ENCODE results near the gene DPT.
"Not testable (repeated sequence)": the region's sequence is repeated elsewhere in the genome, so short reads cannot be mapped to it uniquely, and the experiment has no call there.

The DPT gene

DNA sequence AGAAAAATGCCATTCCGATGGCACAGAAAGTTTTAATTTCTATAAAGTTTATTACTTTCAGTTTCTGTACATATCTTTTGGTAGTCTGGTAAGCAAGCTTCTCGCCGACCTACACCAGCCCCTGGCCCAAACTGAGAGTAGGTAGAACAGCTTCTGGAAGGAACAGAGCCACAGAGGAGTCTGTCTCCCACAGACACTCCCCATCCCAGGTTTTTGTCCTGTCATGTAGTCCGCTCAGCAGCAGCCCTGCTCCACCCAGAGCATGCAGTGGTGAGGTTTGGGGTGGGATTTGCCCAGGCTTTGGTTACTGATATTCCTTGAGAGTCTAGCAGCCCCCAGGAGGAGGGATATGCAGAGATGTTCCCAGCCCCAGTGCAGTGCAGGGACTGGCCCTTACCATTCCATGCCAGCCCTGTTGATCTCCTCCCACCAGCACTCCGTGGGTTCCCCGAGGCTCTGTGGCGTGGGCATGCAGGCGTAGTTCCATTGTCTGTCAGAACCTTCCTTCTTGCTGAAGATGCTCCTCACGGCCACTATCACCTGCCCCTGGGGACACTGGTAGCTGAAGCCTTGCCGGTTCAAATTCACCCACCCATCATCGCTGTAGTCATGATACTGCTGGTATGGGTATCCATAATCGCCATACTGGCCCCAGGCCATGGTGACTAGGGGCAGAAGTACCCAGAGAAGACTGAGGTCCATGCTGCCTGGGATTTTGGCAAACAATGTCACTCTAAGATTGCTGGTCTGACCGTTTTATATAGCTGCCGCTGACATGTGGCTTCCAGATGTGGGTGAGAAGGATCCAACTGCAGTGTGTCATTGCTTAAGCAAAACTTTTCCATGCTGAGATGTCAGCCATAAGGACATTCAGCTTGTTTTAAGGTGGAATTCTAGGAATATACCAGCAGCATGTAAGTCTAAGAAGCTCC, at the start of gene DPT:
Gene DPT, minus strand, starts transcription at position 734 of the 932 bp plus-strand sequence. Its CDS starts 32 bp downstream, at position 702.
- no peak for DNase-seq (ENCODE audit: low read depth, low spot score)
- no peak within 1 kb of the TSS for H3K27ac ChIP-seq

DNA sequence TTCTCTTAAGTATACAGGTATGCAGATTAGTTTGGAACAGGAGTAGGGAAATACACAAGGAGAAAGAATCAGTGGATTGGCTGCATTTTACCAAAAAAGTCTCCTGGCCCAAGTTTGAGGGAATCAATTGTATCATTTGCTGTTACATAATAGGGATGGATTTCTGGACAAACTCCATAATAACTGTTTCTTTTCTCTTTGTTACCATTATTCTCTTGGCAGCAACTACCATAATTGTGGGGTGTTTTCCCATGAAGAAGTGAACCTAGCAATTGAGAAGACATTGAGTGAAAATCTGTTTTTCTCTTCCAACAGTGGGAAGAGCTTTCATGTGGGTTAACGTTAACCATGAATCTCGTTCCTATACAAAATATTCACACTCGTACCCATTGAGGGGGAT, 46.4 kb upstream of the DPT start:
- H3K27ac ChIP-seq, result no peak overlapping the region
- no peak for DNase-seq (ENCODE audit: low read depth, low spot score)

DNA sequence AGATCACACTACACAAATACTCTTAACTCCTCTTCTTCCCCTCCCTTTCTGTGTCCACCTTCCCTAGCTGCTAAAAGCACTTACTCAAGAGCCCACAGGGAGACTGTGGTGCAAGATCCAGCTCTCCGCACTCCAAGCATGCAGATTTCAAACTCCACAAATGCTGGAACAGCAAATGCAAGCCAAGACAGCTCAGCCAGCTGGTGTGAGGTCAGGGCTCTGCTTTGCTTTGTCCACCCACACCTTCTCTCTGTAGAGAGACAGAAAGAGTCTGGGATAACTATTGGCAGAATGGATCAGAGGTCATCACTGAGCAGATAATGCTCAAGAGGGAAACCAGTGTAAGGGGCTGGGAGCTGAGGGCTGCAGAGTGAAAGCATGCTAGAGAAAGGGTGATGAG, 45.2 kb upstream of the DPT start:
- H3K27ac ChIP-seq, result no peak overlapping the region
- no peak for DNase-seq (ENCODE audit: low read depth, low spot score)

DNA sequence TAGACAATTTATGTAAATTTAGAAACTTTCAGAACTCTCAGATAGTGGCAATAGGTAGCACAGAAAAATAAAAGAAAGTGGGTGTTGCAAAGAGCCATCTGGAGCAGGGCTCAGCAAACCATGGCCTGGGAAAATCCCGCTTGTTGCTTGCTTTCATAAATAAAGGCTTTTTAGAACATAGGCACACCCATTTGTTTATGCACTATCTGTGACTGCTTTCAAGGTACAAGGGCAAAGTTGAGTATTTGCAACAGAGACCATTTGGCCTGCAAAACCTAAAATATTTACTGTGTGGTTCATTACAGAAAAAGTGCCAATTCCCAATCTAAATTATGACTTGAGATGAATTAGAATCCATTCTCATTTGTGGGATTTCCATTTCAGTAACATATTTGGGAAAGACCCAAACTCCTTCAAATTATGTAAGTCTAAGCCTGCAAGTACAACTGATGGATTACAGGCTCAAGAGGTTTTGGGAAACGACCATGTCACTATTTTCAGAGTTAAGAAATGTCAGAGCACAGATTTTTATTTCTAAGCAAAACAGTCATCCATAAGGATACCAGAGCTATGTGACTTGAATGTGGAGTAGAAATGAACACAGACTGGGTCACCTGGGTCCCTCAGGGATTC, 43.5 kb upstream of the DPT start:
- H3K27ac ChIP-seq, result no peak overlapping the region
- no peak for DNase-seq (ENCODE audit: low read depth, low spot score)

DNA sequence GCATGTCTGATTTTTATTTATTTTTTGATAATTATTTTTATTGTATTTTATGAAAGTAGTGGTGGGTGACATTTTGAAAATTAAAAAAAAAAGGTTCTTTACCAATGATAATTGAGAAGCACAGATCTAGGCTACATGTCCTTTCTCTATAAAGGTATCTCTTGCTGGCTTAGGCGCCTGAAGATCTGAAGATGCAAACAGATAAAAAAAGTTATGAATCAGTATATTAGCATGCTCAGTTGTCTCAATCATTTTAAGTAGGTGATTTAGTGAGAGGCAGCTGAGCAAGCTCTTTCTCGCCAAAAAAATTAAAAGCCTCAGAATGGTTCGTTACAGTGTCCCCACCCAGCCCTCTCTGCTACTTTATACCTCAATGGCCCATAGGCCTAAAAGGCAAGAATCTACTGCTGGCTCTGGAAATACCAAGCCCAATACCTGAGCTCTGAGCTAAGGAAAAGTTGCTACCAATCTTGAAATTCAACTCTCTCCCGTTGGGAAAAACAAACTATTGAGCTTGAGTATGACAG, 42.2 kb upstream of the DPT start:
- DNase-seq (ENCODE audit: low read depth, low spot score), result no peak
- H3K27ac ChIP-seq, result no peak overlapping the region

- H3K27ac ChIP-seq; DNase-seq (ENCODE audit: low read depth, low spot score): not testable (repeated sequence)
These were observed 40.9 kb upstream of the DPT start for GRCh38 chr1:168769893-168770292.

DNA sequence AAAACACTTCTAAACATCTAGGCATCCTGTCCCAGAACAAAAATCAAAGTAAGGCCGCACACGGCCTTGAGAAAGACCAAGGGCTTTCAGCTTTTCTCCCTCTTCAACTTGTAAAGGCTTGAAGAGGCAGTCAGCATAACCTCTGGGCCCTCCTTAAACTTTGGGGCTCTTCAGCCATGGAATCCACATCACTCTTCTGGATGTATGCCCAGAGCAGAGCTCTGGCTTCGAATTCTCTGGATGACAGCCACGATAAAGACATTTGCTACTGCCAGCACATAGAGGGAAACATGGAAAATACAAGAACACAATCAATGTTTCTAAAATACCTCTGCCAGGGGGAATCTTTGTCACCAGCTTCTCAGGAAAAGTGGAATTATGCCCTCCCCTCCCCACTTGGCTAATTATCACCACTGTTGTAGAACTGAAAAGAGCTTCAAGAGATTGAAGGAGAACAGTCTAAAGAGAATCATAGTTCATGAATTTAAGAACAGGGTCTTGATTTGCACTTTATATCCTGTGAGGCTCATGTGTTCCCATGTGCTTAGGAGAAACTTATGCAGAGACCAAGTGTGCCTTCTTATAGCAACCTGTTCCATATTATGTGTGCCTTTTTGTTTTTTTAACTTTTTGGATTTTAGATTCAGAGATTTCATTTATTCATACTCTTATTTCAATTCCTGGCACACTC, 39.0 kb upstream of the DPT start:
- no peak for DNase-seq (ENCODE audit: low read depth, low spot score)
- no peak overlapping the region for H3K27ac ChIP-seq

GRCh38 chr1:168766568-168766967, 37.6 kb upstream of the DPT start:
- no peak for DNase-seq (ENCODE audit: low read depth, low spot score)
- no peak overlapping the region for H3K27ac ChIP-seq

- H3K27ac ChIP-seq, result peak overlapping the region; percentile 45
- peak; percentile 74 for DNase-seq (ENCODE audit: low read depth, low spot score)
These were observed 34.0 kb upstream of the DPT start for GRCh38 chr1:168763031-168763430.

- H3K27ac ChIP-seq, result peak overlapping the region; percentile 45
- no peak for DNase-seq (ENCODE audit: low read depth, low spot score)
These were observed 33.5 kb upstream of the DPT start for GRCh38 chr1:168762473-168762872.

GRCh38 chr1:168760781-168761180, 31.8 kb upstream of the DPT start:
- no peak for DNase-seq (ENCODE audit: low read depth, low spot score)
- no peak overlapping the region for H3K27ac ChIP-seq

DNA sequence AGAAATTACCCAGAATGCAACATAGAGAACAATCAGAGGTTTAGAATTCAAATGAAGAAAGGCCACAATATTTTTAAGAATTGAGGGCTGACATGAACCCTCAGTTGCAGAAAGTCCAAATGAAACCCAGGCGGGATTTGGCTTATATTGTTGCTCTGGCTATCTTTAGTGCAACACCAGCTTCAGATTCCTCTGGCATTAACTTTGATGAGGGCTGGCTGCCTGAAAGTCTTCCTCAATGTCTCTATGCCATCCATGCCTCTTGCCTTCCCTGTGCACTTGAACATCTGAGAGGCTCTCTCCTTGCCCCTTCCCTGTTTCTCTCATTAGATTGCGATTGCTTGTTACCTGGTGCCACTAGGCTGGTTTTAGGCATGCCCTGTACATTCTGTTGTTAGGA, 31.2 kb upstream of the DPT start:
- DNase-seq (ENCODE audit: low read depth, low spot score), result no peak
- H3K27ac ChIP-seq, result no peak overlapping the region

DNA sequence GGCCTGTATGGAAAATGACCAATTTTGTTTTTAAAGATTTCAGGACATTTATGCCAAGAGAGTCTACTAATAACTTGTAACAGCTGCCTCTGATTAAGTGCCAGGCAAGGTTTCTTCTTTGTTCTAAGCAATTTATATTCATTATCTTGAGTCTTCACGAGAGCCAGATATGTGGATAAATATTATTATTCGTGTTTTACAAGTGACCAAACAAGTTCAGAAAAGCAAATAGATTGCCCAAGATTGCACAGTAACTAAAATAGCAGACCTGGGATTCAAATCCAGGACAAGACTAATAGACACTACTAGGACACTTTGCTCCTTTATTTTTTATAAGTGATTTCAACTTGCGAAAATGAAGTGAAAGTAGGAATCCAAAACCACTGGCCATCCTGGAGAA, 30.1 kb upstream of the DPT start:
- no peak overlapping the region for H3K27ac ChIP-seq
- no peak for DNase-seq (ENCODE audit: low read depth, low spot score)

GRCh38 chr1:168758503-168758902, 29.5 kb upstream of the DPT start:
- no peak for DNase-seq (ENCODE audit: low read depth, low spot score)
- H3K27ac ChIP-seq, result no peak overlapping the region

DNA sequence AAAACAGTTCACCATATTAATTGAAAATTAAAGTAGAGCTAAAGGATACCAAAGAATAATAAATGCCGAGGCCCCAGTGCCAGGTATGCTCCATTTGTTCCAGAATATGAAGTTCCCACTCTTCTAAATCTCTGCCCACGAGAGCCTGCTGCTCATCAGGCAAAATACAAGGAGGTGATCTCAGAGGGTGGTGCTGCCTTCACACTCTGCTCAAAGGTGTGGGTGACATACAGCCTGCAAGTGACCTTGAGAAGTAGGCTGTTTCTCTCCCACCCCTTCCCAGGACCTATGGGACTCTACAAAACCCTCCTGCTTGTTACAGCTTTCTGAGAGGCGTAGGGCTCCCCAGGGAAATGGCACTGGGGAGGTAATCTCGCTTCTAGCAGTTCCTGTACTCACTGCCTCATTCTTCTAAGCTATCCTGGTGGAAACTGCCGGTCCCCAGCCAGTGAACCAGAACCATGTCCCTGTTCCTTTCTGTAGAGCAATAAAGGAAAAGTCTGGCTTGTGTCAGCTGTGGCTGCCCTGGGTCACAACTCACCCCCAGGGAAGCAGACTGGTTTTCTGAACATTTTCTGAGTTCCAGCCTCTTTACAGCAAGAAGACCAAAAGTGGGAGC, 26.9 kb upstream of the DPT start:
- no peak for DNase-seq (ENCODE audit: low read depth, low spot score)

GRCh38 chr1:168752171-168752832, 23.3 kb upstream of the DPT start:
- H3K27ac ChIP-seq, result no peak overlapping the region
- peak; percentile 29 for DNase-seq (ENCODE audit: low read depth, low spot score)

More for the DNA sequence above, 26.9 kb upstream of the DPT start:
- H3K27ac ChIP-seq, result no peak overlapping the region

DNA sequence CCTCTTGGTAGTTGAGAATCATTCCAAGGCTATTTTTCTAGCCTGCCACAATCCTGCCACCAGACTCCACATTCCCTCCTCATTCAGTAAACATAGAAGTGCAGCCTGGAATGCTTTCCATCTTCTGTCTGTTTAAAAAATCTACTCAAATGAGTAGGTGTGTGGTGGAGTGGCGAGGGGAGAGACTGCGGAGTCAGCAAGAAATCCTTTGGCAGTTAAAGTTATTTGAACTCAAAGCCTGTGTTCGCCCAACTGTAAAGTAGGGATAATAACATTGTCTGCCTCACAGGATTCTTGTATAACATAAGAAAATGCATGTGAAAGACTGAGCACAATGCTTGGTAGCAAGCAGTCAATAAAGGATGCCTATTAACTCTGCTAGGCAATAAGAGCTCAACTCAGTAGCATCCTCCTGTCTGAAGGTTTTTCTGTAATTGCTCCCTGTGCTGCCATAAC, 22.2 kb upstream of the DPT start:
- H3K27ac ChIP-seq, result no peak overlapping the region
- no peak for DNase-seq (ENCODE audit: low read depth, low spot score)

DNA sequence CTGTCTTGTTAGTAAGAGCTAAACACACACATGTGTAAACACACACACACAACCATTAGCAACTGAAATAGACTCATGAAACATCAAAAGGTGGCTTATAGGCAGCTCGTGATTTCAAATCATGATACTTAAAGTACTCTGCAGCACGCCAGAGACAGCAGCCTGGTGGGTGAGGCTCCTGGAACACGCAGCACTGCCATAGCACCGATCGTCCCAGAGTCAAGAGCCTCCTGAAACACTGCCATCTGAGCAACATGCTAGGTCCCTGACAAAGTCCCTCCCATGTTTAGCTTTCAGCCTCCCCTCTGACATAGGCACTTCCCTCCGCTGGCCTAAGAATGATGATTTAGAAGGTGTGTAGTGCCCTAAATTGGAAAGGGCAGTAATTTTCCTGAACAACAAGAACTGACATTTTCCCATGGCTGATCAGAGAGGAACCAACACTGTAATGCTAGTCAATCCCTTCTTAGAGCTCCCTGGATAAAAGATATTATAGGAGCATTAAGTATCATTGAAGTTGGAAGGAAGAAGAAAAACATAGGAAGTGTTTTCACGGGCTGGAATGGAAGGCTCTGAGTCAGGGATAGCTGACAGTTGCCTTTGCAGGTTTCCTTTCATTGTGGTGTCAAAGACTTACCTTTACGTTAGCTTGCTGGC, 14.1 kb upstream of the DPT start:
- no peak overlapping the region for H3K27ac ChIP-seq
- no peak for DNase-seq (ENCODE audit: low read depth, low spot score)

GRCh38 chr1:168742386-168742785, 13.4 kb upstream of the DPT start:
- no peak for DNase-seq (ENCODE audit: low read depth, low spot score)
- H3K27ac ChIP-seq, result no peak overlapping the region

Measured in epithelial cell of prostate (primary cell).